ENCODE measurements around the gene PTPRK.

PTPRK gene

GRCh38 chr6:128365520-128366160 lies 154.8 kb downstream of the PTPRK start:
- in situ Hi-C loops (cut with MboI; ENCODE audit: low pct_unique_long_range_greater_than_20kb, low sequenced_read_pairs): no loop called here

GRCh38 chr6:128364766-128365519 lies 155.5 kb downstream of the PTPRK start:
- in situ Hi-C loops (cut with MboI; ENCODE audit: low pct_unique_long_range_greater_than_20kb, low sequenced_read_pairs): no loop called here
- DNase-seq: no peak

More at GRCh38 chr6:128365520-128366160, 154.8 kb downstream of the PTPRK start:
- DNase-seq: no peak

GRCh38 chr6:128363020-128363813 lies 157.2 kb downstream of the PTPRK start:
- DNase-seq: no peak
- in situ Hi-C loops (cut with MboI; ENCODE audit: low pct_unique_long_range_greater_than_20kb, low sequenced_read_pairs): no loop called here

GRCh38 chr6:128361378-128361777 lies 159.0 kb downstream of the PTPRK start:
- in situ Hi-C loops (cut with MboI; ENCODE audit: low pct_unique_long_range_greater_than_20kb, low sequenced_read_pairs): no loop called here
- no peak for DNase-seq

- DNase-seq: no peak
Measured at GRCh38 chr6:128358244-128358776, 162.1 kb downstream of the PTPRK start.

GRCh38 chr6:128357392-128358130 lies 162.8 kb downstream of the PTPRK start:
- DNase-seq: no peak

More at GRCh38 chr6:128358244-128358776, 162.1 kb downstream of the PTPRK start:
- in situ Hi-C loops (cut with MboI; ENCODE audit: low pct_unique_long_range_greater_than_20kb, low sequenced_read_pairs): no loop called here

GRCh38 chr6:128352366-128352765 lies 168.0 kb downstream of the PTPRK start:
- in situ Hi-C loops (cut with MboI; ENCODE audit: low pct_unique_long_range_greater_than_20kb, low sequenced_read_pairs): no loop called here
- no peak for DNase-seq

More at GRCh38 chr6:128357392-128358130, 162.8 kb downstream of the PTPRK start:
- in situ Hi-C loops (cut with MboI; ENCODE audit: low pct_unique_long_range_greater_than_20kb, low sequenced_read_pairs): no loop called here

- no peak for DNase-seq
- in situ Hi-C loops (cut with MboI; ENCODE audit: low pct_unique_long_range_greater_than_20kb, low sequenced_read_pairs): no loop called here
Measured at GRCh38 chr6:128351255-128351514, 169.2 kb downstream of the PTPRK start.

- no peak for DNase-seq
- in situ Hi-C loops (cut with MboI; ENCODE audit: low pct_unique_long_range_greater_than_20kb, low sequenced_read_pairs): no loop called here
Measured at GRCh38 chr6:128350416-128351254, 169.8 kb downstream of the PTPRK start.

- in situ Hi-C loops (cut with MboI; ENCODE audit: low pct_unique_long_range_greater_than_20kb, low sequenced_read_pairs): no loop called here
- no peak for DNase-seq
Measured at GRCh38 chr6:128347123-128347522, 173.3 kb downstream of the PTPRK start.

- DNase-seq: no peak
- in situ Hi-C loops (cut with MboI; ENCODE audit: low pct_unique_long_range_greater_than_20kb, low sequenced_read_pairs): no loop called here
Measured at GRCh38 chr6:128346569-128346968, 173.8 kb downstream of the PTPRK start.

- in situ Hi-C loops (cut with MboI; ENCODE audit: low pct_unique_long_range_greater_than_20kb, low sequenced_read_pairs): no loop called here
- no peak for DNase-seq
Measured at GRCh38 chr6:128345278-128345677, 175.1 kb downstream of the PTPRK start.

GRCh38 chr6:128343706-128344105 lies 176.7 kb downstream of the PTPRK start:
- no peak for DNase-seq
- in situ Hi-C loops (cut with MboI; ENCODE audit: low pct_unique_long_range_greater_than_20kb, low sequenced_read_pairs): no loop called here

GRCh38 chr6:128339635-128340450 lies 180.6 kb downstream of the PTPRK start:
- in situ Hi-C loops (cut with MboI; ENCODE audit: low pct_unique_long_range_greater_than_20kb, low sequenced_read_pairs): no loop called here
- DNase-seq: no peak

- DNase-seq: no peak
- in situ Hi-C loops (cut with MboI; ENCODE audit: low pct_unique_long_range_greater_than_20kb, low sequenced_read_pairs): no loop called here
Measured at GRCh38 chr6:128337619-128338018, 182.8 kb downstream of the PTPRK start.

- in situ Hi-C loops (cut with MboI; ENCODE audit: low pct_unique_long_range_greater_than_20kb, low sequenced_read_pairs): no loop called here
- DNase-seq: no peak
Measured at GRCh38 chr6:128336436-128337095, 183.8 kb downstream of the PTPRK start.

GRCh38 chr6:128335963-128336362 lies 184.4 kb downstream of the PTPRK start:
- DNase-seq: no peak
- in situ Hi-C loops (cut with MboI; ENCODE audit: low pct_unique_long_range_greater_than_20kb, low sequenced_read_pairs): no loop called here

All from KBM-7 (cell line).